GM18505 (cell line): ENCODE results near the gene TCEAL8.
"Not testable (repeated sequence)": the region's sequence is repeated elsewhere in the genome, so short reads cannot be mapped to it uniquely, and the experiment has no call there.

Experiments used
- ATAC-seq: cut with Tn5 transposase; IDR thresholded peaks from one replicate; pipeline ENCODE4 v1.9.1; 2021; ENCODE audit not compliant: unreplicated experiment
- POLR2A ChIP-seq: IDR thresholded peaks from 4 replicates; pipeline ENCODE4 v1.6.1; 2011; ENCODE audit warnings: borderline replicate concordance; ENCODE audit not compliant: insufficient read depth, insufficient read length; ENCODE audit errors: extremely low read depth

The TCEAL8 gene

DNA sequence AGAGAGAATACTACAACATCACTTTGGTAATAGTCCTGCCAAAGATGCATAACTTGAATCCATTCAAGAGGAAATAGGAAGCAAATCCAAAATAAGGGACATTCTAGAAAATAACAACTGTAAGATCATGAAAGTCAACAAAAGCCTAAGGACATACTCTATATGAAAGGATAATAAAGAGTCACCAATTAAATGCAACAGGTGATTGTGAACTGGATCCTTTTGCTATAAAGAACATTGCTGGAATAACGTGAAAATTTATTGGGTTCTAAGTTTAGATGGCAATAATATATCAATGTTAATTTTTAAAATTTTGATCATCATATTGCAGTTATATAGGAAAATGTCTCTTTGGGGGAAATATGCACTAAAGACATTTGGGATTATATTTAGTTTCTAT, 20.1 kb downstream of the TCEAL8 start:
- TF ChIP-seq POLR2A: no peak
- no peak for ATAC-seq

DNA sequence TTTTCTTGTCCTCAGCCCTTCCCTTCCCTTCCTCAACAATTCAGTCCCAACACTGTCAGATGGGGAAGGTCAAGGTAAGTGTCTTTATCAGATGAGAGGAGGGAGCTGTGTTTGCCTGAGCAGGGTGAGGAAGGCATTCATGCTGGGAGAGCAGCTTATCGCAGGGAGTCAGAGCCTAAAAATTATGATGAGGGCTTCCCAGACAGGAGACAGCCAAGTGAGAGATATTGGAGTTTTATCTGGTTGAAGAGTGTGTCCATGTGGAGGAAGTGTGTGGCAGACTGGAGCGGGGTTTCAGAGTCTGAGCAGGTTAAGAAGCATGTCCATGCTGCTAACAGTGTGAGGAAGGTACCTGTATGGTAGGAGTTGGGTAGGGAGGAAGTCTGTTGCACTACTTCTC, 21.7 kb downstream of the TCEAL8 start:
- TF ChIP-seq POLR2A: no peak
- no peak for ATAC-seq

DNA sequence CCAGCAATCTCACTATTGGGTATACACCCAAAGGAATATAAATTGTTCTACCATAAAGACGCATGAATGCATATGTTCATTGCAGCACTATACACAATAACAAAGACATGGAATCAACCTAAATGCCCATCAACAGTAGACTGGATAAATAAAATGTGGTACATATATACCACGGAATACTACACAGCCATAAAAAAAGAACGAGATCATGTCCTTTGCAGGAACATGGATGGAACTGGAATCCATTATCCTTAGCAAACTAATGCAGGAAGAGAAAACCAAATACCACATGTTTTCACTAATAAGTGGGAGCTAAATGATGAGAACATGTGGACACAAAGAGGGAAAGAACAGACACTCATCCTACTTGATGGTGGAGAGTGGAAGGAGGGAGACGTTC, 29.0 kb downstream of the TCEAL8 start:
- not testable (repeated sequence) for ATAC-seq

DNA sequence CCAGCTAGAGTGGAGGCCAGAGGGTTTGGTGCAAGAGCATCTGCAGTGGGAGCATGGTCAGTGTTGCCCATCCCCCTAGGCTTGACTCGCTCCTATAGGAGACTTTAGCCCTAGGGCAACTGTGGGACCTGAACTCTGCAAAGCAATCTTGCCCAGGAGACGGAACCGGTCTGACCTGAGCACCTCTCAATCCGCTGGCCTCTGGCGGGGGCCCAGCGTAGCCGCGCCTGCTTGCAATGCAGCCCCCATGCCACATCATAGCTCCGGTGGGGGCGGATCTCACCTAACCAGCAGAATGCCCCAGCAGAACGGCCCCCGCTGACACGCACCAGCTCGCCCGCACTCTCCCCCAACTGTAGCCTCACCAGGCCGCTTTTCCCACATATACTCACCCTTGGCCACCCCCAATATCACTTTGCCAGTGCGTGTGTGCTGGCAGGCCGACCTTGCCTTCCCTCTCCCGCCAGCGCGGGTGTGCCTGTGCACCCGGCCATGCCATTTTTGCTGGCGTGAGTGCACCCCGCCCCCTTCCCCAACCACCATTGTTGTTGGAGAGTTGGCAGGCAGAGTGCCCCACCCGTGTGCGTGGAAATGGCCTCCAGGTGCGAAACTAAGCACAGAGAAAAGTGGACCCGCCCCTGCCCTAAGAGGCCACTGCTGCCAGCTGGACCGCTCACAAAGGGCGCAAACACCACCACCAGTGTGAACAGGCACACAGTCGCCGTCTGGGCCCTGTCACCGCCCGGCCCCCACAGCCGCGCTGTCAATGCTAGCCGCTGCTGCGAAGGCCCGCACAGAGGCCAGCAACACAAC, 34.2 kb downstream of the TCEAL8 start:
- no peak for ATAC-seq
- TF ChIP-seq POLR2A: no peak

DNA sequence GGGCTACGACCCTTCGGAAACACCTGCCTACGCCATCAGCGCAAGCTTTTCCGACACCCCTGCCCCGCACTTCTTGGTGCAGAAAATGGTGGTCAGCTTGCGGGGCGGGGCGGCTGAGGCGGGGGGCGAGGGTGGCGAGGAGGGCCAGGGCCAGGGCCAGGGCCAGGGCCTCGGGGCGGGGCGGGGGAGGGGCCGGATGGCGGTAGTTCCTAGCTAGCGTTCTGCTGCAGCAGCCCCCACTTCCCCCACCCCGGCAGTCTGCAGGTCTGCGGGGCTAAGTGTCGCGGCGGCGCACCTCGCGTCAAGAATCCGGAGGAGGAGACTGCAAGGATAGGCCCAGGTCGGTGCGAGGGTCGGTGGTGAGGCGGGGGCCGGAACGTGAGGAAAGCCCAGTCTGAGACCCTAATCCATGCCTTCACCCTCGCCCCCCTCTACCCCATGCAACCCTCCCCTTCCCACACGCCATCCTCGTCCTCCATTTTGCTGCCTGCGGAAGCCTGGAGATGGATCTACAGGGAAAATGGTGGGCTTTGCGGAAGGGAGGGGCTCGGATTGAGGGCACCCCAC, 39.4 kb downstream of the TCEAL8 start:
- peak; percentile 23 for ATAC-seq
- TF ChIP-seq POLR2A: no peak

DNA sequence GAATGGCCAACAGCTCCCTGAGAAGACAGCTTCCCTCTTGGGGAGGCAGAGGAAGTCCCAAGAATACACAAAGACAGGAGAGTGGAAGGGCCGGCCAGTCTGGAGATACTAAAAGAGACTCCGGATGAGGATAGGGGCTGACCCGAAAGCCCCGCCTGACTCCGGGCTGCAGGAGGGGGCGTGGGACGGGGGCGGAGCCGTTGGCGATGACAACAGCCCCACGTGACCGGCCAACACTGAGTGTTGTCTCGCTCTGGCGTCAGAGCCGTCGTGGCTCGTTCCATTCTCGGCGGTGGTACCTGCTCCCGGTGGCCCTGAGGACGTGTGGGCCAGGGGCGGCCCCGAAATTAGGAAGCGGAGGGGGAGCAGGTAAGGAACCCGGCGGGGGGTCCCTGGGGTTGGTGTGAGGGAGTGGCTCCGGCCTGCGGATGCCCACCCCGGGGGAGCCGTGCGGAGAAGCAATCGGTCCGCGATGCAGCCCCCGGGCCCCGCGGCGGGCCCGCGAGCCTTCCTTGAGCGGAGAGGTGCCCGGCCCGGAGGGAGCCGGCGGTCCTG, 40.0 kb downstream of the TCEAL8 start, which contains the start of gene BEX4:
Gene BEX4, plus strand, starts transcription at position 239 of the 555 bp plus-strand sequence. CDS start 1,046 bp downstream, outside the sequence.
- TF ChIP-seq POLR2A: peak; percentile 44
- peak; percentile 91 for ATAC-seq

DNA sequence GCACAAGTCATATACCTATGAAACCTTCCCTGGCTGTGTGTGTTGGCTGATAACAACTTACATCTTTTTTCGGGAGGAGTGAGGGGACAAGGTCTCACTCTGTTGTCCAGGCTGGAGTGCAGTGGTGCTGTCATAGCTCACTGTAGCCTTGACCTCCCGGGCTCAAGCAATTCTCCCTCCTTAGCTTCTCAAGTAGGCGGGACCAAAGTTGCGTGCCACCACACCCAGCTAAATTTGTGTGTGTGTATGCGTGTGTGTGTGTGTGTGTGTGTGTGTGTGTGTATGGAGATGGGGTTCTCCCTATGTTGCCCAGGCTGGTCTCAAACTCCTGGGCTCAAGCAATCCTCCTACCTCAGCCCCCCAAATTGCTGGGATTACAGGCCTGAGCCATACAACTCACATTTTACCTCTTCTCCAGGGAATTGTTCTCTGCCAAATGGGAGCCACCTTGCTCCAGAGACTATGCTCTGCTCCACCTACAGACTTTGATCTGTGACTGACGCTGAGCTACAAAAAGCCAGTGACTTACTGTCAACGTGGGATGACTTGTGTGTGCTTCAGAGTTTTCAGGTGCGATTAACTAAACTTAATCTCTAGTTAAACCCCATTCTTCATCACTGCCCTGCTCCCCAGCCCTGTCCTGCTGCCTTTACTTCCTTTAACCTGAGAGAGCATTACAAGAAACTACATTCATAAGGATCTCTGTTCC, 42.1 kb downstream of the TCEAL8 start:
- no peak for ATAC-seq
- TF ChIP-seq POLR2A: no peak

DNA sequence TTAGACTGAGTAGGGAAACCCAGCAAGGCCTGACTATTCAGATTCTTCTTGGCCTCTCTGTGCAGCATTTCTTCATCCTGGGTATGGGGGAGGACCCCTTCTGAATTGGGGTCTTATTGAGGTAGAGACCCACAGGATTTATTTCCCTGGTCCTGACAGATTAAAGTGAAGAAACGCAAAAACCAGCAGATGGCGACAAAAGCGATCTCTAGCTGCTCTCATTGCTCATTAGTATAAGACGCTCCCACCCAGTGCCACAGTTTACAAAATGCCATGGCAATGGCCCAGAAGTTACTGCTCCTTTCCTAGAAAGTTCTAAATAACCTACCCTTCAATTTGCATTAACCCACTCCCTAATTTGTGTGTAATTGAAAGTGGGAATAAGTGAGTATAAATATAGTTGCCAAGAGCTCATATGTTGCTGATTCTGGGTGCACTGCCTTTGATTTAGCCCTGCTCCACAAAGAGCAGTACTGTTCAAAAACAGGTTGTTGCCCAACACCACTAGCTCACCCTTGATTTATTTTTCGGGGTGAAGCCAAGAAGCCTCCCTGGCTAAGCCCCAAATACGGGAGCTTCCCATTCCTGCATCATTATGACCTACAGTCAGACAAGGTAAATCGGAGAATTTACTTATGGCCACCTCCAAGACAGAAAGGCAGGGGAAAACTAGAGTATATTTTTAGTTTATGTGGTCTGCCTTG, 43.8 kb downstream of the TCEAL8 start:
- TF ChIP-seq POLR2A: no peak
- no peak for ATAC-seq

DNA sequence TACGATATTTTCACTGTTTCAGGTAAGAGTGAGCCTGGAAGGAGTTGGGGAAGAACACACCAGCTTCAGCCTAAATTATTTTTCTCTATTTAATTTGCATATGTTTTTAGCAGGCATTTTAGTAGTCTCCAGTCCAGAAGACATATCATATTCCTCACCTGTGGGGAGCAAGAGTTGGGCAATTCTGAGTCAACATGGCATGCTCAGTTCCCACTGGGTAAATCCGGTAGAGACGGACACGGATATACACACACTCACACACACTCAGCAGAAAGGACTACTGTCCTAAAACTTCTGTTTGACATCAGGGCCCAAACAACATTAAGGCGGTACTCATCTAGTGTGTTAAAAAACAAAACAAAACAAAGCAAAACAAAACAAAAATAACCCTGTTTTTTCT, 44.9 kb downstream of the TCEAL8 start:
- ATAC-seq: no peak
- TF ChIP-seq POLR2A: no peak
